ENCODE results near the gene PGAM1. TPM values are rescaled to one million over a fixed set of nuclear protein-coding genes. Genes with fewer than 3 reads are reported as not detected.

PGAM1 gene
- total and polyA plus RNA-seq, 9 of the 15 experiments (the other 6 are each of a cell fraction or from before 2014, with no cell fraction given): 40.3 to 559 (median 269) TPM

- TF ChIP-seq HDAC2 (IDR thresholded peaks at IDR 0.05) (peak; percentile 92), BCOR (IDR thresholded peaks at IDR 0.05) (peak; percentile 99), UBTF (IDR thresholded peaks at IDR 0.05; ENCODE audit: borderline replicate concordance in 1 of 2, low read depth in 2 of 2, low read length in 2 of 2) (no peak), ARID2 (IDR thresholded peaks at IDR 0.05) (peak; percentile 51; the same call in 1 of the 2 replicates), KHSRP (IDR thresholded peaks at IDR 0.05) (no peak), KAT2B (IDR thresholded peaks at IDR 0.05; ENCODE audit: low read depth, low read length) (no peak), ZC3H11A (IDR thresholded peaks at IDR 0.05; ENCODE audit: low read depth, low read length) (no peak), RAD21 (CRISPR knock-in tag; conservative IDR thresholded peaks at IDR 0.05 in 1 of 2, IDR thresholded peaks at IDR 0.05 in 1 of 2) (peak; percentile 64 to 77), JUND (IDR thresholded peaks at IDR 0.05; ENCODE audit: borderline replicate concordance, low read depth, low read length) (no peak), JUND (tag; IDR thresholded peaks at IDR 0.05; ENCODE audit: borderline replicate concordance, low read depth, low read length) (peak; percentile 13; the same call in 1 of the 3 replicates), NKRF (IDR thresholded peaks at IDR 0.05; ENCODE audit: borderline replicate concordance) (peak; percentile 28; the same call in 1 of the 2 replicates), CTCFL (IDR thresholded peaks at IDR 0.05; ENCODE audit: borderline replicate concordance, insufficient read depth, low read depth, low read length, poor library complexity, severe bottlenecking) (peak; percentile 41), ARID3A (IDR thresholded peaks at IDR 0.05; ENCODE audit: borderline replicate concordance, low read depth, low read length) (no peak), MITF (IDR thresholded peaks at IDR 0.05) (no peak)
Observed at GRCh38 chr10:97407211-97407951, 18.6 kb upstream of the PGAM1 start (continued).

Measured in K562 (cell line).